ENCODE measurements around the gene MTHFD2L. TPM values are rescaled to one million over a fixed set of nuclear protein-coding genes. Genes with fewer than 3 reads are reported as not detected.

The MTHFD2L gene
- total RNA-seq, 1 donor from 2014 or later: 15.5 TPM

DNA sequence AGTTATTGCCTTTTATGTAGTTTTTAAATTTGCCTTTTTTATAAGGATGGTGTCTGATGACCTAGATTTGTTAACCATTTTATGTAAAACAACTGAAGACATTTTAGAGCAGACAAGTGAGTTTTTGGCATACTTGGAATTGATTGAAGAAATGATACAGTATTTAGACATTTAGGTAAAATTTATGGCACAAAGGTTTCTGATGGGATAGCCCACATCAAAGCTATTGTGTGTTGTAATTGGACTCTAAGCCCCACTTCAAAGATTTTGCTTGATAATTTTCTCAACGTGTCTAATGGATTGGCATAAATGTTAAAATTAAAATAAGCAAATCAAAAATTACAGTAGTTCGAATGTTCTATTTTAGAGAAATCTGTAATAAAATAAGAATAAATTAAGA lies 168.0 kb downstream of the MTHFD2L start:
- no peaks in the 10 kb centered on the region for H3K36me3 ChIP-seq
- no peaks in the 10 kb centered on the region for H3K9me3 ChIP-seq
- H3K27ac ChIP-seq: no peak overlapping the region
- intact Hi-C loops (cut with DNase I): no loop called here
- H3K4me3 ChIP-seq: no peak overlapping the region
- DNase-seq (ENCODE audit: extremely low spot score in 2 of 2): no peak
- no peaks in the 10 kb centered on the region for H3K27me3 ChIP-seq
- no peaks in the 10 kb centered on the region for H3K4me1 ChIP-seq
- TF ChIP-seq, protein P1, sequence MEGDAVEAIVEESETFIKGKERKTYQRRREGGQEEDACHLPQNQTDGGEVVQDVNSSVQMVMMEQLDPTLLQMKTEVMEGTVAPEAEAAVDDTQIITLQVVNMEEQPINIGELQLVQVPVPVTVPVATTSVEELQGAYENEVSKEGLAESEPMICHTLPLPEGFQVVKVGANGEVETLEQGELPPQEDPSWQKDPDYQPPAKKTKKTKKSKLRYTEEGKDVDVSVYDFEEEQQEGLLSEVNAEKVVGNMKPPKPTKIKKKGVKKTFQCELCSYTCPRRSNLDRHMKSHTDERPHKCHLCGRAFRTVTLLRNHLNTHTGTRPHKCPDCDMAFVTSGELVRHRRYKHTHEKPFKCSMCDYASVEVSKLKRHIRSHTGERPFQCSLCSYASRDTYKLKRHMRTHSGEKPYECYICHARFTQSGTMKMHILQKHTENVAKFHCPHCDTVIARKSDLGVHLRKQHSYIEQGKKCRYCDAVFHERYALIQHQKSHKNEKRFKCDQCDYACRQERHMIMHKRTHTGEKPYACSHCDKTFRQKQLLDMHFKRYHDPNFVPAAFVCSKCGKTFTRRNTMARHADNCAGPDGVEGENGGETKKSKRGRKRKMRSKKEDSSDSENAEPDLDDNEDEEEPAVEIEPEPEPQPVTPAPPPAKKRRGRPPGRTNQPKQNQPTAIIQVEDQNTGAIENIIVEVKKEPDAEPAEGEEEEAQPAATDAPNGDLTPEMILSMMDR (IDR thresholded peaks at IDR 0.05): no peak
- TF ChIP-seq POLR2A (IDR thresholded peaks at IDR 0.05) (no peak), POLR2AphosphoS5 (IDR thresholded peaks at IDR 0.05; ENCODE audit: insufficient read depth in 1 of 2, low read depth in 1 of 2) (no peak)

DNA sequence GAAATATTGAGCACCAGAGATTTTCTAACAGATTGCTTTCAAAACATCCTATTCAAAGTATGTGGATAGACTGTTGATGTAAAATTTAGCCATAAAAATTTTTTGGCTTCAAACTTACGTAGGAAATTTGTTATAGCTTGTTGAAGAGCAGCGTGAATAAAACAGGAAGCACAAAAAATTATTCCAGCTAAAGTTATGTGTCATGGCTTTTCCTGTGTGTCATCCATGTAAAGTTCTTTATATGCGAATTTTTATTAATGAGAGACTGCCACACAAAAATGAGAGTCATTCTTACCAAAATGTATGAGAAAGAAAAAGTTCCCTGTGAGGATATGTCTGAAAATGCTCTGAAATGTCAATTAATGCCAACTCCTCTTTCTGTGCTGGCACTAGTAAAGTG lies 169.8 kb downstream of the MTHFD2L start:
- no peak overlapping the region for H3K27ac ChIP-seq
- TF ChIP-seq, protein P1 (IDR thresholded peaks at IDR 0.05): no peak
- TF ChIP-seq POLR2A (IDR thresholded peaks at IDR 0.05) (no peak), POLR2AphosphoS5 (IDR thresholded peaks at IDR 0.05; ENCODE audit: insufficient read depth in 1 of 2, low read depth in 1 of 2) (no peak)
- DNase-seq (ENCODE audit: extremely low spot score in 2 of 2): no peak
- no peak overlapping the region for H3K4me3 ChIP-seq
- no peaks in the 10 kb centered on the region for H3K36me3 ChIP-seq
- H3K27me3 ChIP-seq: no peaks in the 10 kb centered on the region
- H3K4me1 ChIP-seq: no peaks in the 10 kb centered on the region
- intact Hi-C loops (cut with DNase I): no loop called here
- no peaks in the 10 kb centered on the region for H3K9me3 ChIP-seq

DNA sequence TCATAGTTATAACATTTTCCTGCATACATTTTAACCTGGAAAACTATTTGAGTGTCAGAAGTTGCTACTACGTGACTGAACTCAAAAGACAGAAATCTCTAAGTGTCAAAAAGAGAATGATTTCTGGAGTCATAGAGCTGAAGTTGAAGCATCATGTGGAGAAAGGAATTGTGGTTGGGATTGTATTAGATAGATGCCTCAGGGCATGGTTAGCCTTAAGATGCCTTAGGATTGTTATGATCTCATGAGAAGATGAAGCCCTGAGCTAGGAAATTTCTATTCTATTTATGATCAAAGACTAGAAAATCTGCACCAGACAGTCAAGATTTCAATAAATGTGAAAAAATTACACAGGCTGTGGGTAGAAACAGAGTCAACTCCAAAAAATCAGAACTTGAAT lies 170.6 kb downstream of the MTHFD2L start:
- TF ChIP-seq POLR2A (IDR thresholded peaks at IDR 0.05): no peak
- TF ChIP-seq POLR2AphosphoS5 (IDR thresholded peaks at IDR 0.05; ENCODE audit: insufficient read depth in 1 of 2, low read depth in 1 of 2): no peak
- TF ChIP-seq, protein P1 (IDR thresholded peaks at IDR 0.05): no peak
- Histone ChIP-seq H3K4me3 (no peak overlapping the region), H3K27me3 (no peaks in the 10 kb centered on the region), H3K36me3 (no peaks in the 10 kb centered on the region), H3K9me3 (no peaks in the 10 kb centered on the region), H3K4me1 (no peaks in the 10 kb centered on the region), H3K27ac (no peak overlapping the region)
- no peak for DNase-seq (ENCODE audit: extremely low spot score in 2 of 2)
- intact Hi-C loops (cut with DNase I): no loop called here

DNA sequence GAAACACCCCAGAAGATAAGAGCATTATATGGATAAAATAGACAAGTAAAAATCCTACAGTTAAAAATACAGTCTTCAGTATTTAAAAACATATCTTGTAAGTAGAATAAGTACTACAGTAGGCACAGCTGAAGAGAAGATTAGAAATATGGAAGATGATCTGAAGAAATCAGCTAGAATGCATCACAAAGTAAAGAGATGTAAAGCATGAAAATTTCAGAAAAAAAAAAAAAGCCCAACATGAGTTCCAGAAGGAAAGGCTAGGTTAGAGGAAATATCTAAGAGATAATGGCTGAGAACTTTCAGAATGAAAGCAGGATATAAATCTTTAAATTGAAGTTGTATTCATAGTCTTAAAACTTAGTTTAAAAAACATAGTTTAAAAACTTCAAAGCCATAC lies 171.4 kb downstream of the MTHFD2L start:
- no peaks in the 10 kb centered on the region for H3K27me3 ChIP-seq
- intact Hi-C loops (cut with DNase I): no loop called here
- TF ChIP-seq, protein P1 (IDR thresholded peaks at IDR 0.05): no peak
- TF ChIP-seq POLR2A (IDR thresholded peaks at IDR 0.05) (no peak), POLR2AphosphoS5 (IDR thresholded peaks at IDR 0.05; ENCODE audit: insufficient read depth in 1 of 2, low read depth in 1 of 2) (no peak)
- no peak overlapping the region for H3K27ac ChIP-seq
- H3K4me1 ChIP-seq: no peaks in the 10 kb centered on the region
- H3K36me3 ChIP-seq: no peaks in the 10 kb centered on the region
- H3K4me3 ChIP-seq: no peak overlapping the region
- H3K9me3 ChIP-seq: no peaks in the 10 kb centered on the region
- no peak for DNase-seq (ENCODE audit: extremely low spot score in 2 of 2)

DNA sequence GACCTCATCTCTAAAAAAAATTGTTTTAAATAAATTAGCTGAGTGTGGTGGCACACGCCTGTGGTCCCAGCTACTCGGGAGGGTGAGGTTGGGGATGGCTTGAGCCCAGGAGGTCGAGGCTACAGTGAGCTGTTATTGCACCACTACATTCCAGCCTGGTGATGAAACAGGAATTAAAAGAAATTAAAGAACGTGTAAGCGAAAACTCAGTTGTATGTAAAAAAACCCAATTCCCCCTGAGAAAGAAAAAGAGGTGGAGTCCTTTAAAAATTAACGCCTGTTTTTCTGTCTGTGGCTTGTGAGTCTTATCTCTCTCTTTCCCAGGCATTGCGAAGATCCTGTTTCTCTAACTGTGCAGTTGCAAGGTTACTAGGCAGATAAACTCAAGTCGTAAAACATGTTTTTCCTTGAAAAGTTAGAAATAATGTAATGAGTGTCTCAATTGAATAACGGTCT lies 172.4 kb downstream of the MTHFD2L start:
- Histone ChIP-seq H3K36me3 (no peaks in the 10 kb centered on the region), H3K4me3 (no peak overlapping the region), H3K27me3 (no peaks in the 10 kb centered on the region), H3K4me1 (no peaks in the 10 kb centered on the region), H3K9me3 (no peaks in the 10 kb centered on the region), H3K27ac (no peak overlapping the region)
- TF ChIP-seq POLR2AphosphoS5 (IDR thresholded peaks at IDR 0.05; ENCODE audit: insufficient read depth in 1 of 2, low read depth in 1 of 2) (no peak), POLR2A (IDR thresholded peaks at IDR 0.05) (no peak)
- TF ChIP-seq, protein P1 (IDR thresholded peaks at IDR 0.05): no peak
- intact Hi-C loops (cut with DNase I): no loop called here
- no peak for DNase-seq (ENCODE audit: extremely low spot score in 2 of 2)
